PC-9 (cell line): ENCODE results near the gene CACNA2D4. TPM values are rescaled to one million over a fixed set of nuclear protein-coding genes. Genes with fewer than 3 reads are reported as not detected.

Experiments
- BruUV-seq: library from RNA; stranded (reverse); fragments of 400-500 nt; replicated peaks from 2 replicates; lab custom pipeline; 2021; lab: Mats Ljungman, UMichigan
- CTCF ChIA-PET: fragments of 300-600 bp; sonication (Branson Sonifier 250); formaldehyde crosslinking; loops from one replicate; lab custom pipeline; 2022; ENCODE audit warnings: antibody characterized with exemption; lab: Charles Lee
- POLR2A ChIA-PET: fragments of 300-600 bp; sonication (Branson Sonifier 250); formaldehyde crosslinking; loops from one replicate; lab custom pipeline; 2022; ENCODE audit warnings: antibody characterized with exemption; ENCODE audit not compliant: unreplicated experiment; lab: Charles Lee
- DNase-seq, 2 experiments: peaks; one replicate each; pipeline versions ENCODE4 v3.0.0 to v3.0.0-alpha.2; 2015 to 2022; ENCODE audit warnings: mixed read lengths in 1 of 2
- H2AFZ ChIP-seq: fragments of 200-600 bp; sonication (generic); 2 replicates; pipeline ENCODE4 v1.8.1; 2017; ENCODE audit warnings: antibody characterized with exemption
- H3F3A ChIP-seq: fragments of 200-600 bp; sonication (generic); 2 replicates; pipeline ENCODE4 v1.8.1; 2017; ENCODE audit warnings: antibody characterized with exemption, mild to moderate bottlenecking, low read depth; ENCODE audit not compliant: insufficient read depth
- H3K27ac ChIP-seq: fragments of 200-600 bp; sonication (generic); 2 replicates; pipeline ENCODE4 v1.6.1; 2016; ENCODE audit warnings: mixed run types
- H3K27me3 ChIP-seq: fragments of 200-600 bp; sonication (generic); 2 replicates; pipeline ENCODE4 v1.6.1; 2016; ENCODE audit warnings: low read depth, mixed run types; ENCODE audit not compliant: insufficient read depth
- H3K36me3 ChIP-seq: fragments of 200-600 bp; sonication (generic); 2 replicates; pipeline ENCODE4 v1.6.1; 2016; ENCODE audit warnings: low read depth, mixed run types
- H3K4me1 ChIP-seq: fragments of 200-600 bp; sonication (generic); replicated peaks from 2 replicates; pipeline ENCODE4 v1.6.1; 2016; ENCODE audit warnings: mixed run types; ENCODE audit not compliant: insufficient read depth
- H3K4me2 ChIP-seq: fragments of 200-600 bp; sonication (generic); 2 replicates; pipeline ENCODE4 v1.6.1; 2017; ENCODE audit warnings: mixed run types
- H3K4me3 ChIP-seq: fragments of 200-600 bp; sonication (generic); 2 replicates; pipeline ENCODE4 v1.6.1; 2016; ENCODE audit warnings: mixed run types
- H3K79me2 ChIP-seq: fragments of 200-600 bp; sonication (generic); 2 replicates; pipeline ENCODE4 v1.6.1; 2017; ENCODE audit warnings: low read depth, mixed run types
- H3K9me2 ChIP-seq: fragments of 200-600 bp; sonication (generic); 2 replicates; pipeline ENCODE4 v1.8.1; 2017; ENCODE audit warnings: mild to moderate bottlenecking; ENCODE audit not compliant: insufficient read depth
- H3K9me3 ChIP-seq: fragments of 200-600 bp; sonication (generic); 2 replicates; pipeline ENCODE4 v1.8.1; 2016; ENCODE audit warnings: low read depth; ENCODE audit not compliant: insufficient read depth
- H4K20me1 ChIP-seq: fragments of 200-600 bp; sonication (generic); 2 replicates; pipeline ENCODE4 v1.8.1; 2017; ENCODE audit not compliant: insufficient read depth
- EZH2 ChIP-seq: fragments of 200-600 bp; sonication (generic); IDR thresholded peaks from 2 replicates; pipeline ENCODE4 v1.8.0; 2017; ENCODE audit warnings: antibody characterized with exemption, low read depth
- intact Hi-C: fragments of 100-400 bp; cut with micrococcal nuclease; formaldehyde crosslinking; loops from one replicate; pipeline ENCODE4 v1.10.0; 2022; ENCODE audit not compliant: unreplicated experiment
- total RNA-seq: library from RNA; stranded (reverse); gene quantifications from 2 replicates; pipeline ENCODE4 v1.2.3, GENCODE V29; 2021
- TF ChIP-seq, protein P1 (sequence below): fragments of 200-600 bp; sonication (generic); conservative IDR thresholded peaks from 2 replicates; pipeline ENCODE4 v1.6.1; 2017; ENCODE audit warnings: mixed run types, antibody characterized with exemption, mild to moderate bottlenecking, moderate library complexity

The CACNA2D4 gene
- total RNA-seq, 1 experiment from 2014 or later = not detected

GRCh38 chr12:1869145-1869544, 49.3 kb downstream of the CACNA2D4 start:
- peaks cover 98% of the 10 kb centered on the region for H3K27me3 ChIP-seq
- H2AFZ ChIP-seq = no peak overlapping the region
- ChIA-PET POLR2A (interaction anchor here (0.7 kb wide), 1 partner anchor 42 kb away, joined by 5 read pairs; no protein-coding TSS in a partner anchor), CTCF (no interaction called here)
- H3K9me2 ChIP-seq = no peaks in the 10 kb centered on the region
- H3K79me2 ChIP-seq = no peaks in the 10 kb centered on the region
- H4K20me1 ChIP-seq = no peaks in the 10 kb centered on the region
- H3K4me1 ChIP-seq = no peaks in the 10 kb centered on the region
- TF ChIP-seq, protein P1, sequence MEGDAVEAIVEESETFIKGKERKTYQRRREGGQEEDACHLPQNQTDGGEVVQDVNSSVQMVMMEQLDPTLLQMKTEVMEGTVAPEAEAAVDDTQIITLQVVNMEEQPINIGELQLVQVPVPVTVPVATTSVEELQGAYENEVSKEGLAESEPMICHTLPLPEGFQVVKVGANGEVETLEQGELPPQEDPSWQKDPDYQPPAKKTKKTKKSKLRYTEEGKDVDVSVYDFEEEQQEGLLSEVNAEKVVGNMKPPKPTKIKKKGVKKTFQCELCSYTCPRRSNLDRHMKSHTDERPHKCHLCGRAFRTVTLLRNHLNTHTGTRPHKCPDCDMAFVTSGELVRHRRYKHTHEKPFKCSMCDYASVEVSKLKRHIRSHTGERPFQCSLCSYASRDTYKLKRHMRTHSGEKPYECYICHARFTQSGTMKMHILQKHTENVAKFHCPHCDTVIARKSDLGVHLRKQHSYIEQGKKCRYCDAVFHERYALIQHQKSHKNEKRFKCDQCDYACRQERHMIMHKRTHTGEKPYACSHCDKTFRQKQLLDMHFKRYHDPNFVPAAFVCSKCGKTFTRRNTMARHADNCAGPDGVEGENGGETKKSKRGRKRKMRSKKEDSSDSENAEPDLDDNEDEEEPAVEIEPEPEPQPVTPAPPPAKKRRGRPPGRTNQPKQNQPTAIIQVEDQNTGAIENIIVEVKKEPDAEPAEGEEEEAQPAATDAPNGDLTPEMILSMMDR = no peak
- TF ChIP-seq EZH2 = no peak
- peaks cover 5% of the 10 kb centered on the region; the same call in 1 of the 2 replicates for H3F3A ChIP-seq
- no peak overlapping the region for H3K4me3 ChIP-seq
- intact Hi-C loops = no loop called here
- H3K4me2 ChIP-seq = no peak overlapping the region
- no peaks in the 10 kb centered on the region for H3K36me3 ChIP-seq
- no peak overlapping the region for H3K27ac ChIP-seq
- no TSS peak for BruUV-seq
- H3K9me3 ChIP-seq = no peaks in the 10 kb centered on the region
- no peak for DNase-seq

GRCh38 chr12:1865284-1865866, 53.1 kb downstream of the CACNA2D4 start:
- Histone ChIP-seq H3K4me3 (no peak overlapping the region), H3K27me3 (peaks cover 98% of the 10 kb centered on the region), H4K20me1 (no peaks in the 10 kb centered on the region), H3K4me2 (no peak overlapping the region), H3K36me3 (no peaks in the 10 kb centered on the region), H3K4me1 (no peaks in the 10 kb centered on the region), H3K9me3 (no peaks in the 10 kb centered on the region), H3K27ac (no peak overlapping the region), H3K79me2 (no peaks in the 10 kb centered on the region), H3F3A (no peaks in the 10 kb centered on the region), H3K9me2 (no peaks in the 10 kb centered on the region), H2AFZ (no peak overlapping the region)
- DNase-seq = no peak
- CTCF ChIA-PET = no interaction called here
- intact Hi-C loops = no loop called here
- TF ChIP-seq EZH2 = no peak
- TF ChIP-seq, protein P1 = no peak
- POLR2A ChIA-PET = no interaction called here
- BruUV-seq = no TSS peak

DNA sequence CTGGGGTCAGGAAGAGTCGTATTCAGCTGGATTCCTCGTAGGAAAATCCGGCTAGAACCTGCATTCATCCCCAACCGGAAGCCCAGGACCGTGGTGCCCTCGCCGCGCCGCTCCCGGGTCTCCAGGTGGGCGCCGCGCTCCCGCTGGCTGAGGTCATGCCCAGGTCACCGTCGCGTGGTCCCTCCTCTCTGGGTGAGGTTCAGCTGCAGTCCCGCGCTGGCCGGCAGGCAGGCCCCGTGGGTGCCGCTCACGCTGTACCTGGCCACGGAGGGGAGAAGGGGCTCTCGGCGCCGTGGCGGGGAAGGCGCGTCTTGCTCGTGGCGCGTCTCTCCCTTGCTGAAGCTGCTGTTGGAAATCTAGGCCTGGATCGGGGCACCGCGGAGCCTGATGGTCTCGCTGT, 53.6 kb downstream of the CACNA2D4 start:
- Histone ChIP-seq H3K27ac (no peak overlapping the region), H3K4me2 (no peak overlapping the region), H3K9me3 (no peaks in the 10 kb centered on the region), H4K20me1 (no peaks in the 10 kb centered on the region), H2AFZ (no peak overlapping the region), H3K36me3 (no peaks in the 10 kb centered on the region), H3K4me3 (no peak overlapping the region), H3K4me1 (no peaks in the 10 kb centered on the region), H3K27me3 (peaks cover 98% of the 10 kb centered on the region), H3K9me2 (no peaks in the 10 kb centered on the region), H3K79me2 (no peaks in the 10 kb centered on the region), H3F3A (no peaks in the 10 kb centered on the region)
- intact Hi-C loops = no loop called here
- ChIA-PET CTCF (no interaction called here), POLR2A (no interaction called here)
- no peak for DNase-seq
- no TSS peak for BruUV-seq
- no peak for TF ChIP-seq EZH2
- TF ChIP-seq, protein P1 = no peak
